ENCODE data around the gene ZBED4. TPM values are rescaled to one million over a fixed set of nuclear protein-coding genes. Genes with fewer than 3 reads are reported as not detected.

ZBED4 gene
- total RNA-seq, 2 donors from 2014 or later: 10.4 to 11.2 TPM

GRCh38 chr22:49913446-49913845, 59.8 kb downstream of the ZBED4 start:
- 95% methylated on average over 14 of the region's 14 CpGs for WGBS

GRCh38 chr22:49914256-49914655, 60.6 kb downstream of the ZBED4 start:
- WGBS: 89% methylated on average over 9 of the region's 12 CpGs
- TF ChIP-seq CTCF (IDR thresholded peaks at IDR 0.05): no peak
- no peak for TF ChIP-seq POLR2AphosphoS5 (IDR thresholded peaks at IDR 0.05)
- TF ChIP-seq POLR2A (IDR thresholded peaks at IDR 0.05): no peak
- Histone ChIP-seq H3K27me3 (replicated peaks; ENCODE audit: insufficient read depth) (no peaks in the 10 kb centered on the region), H3K4me1 (replicated peaks) (peaks cover 2% of the 10 kb centered on the region), H3K36me3 (no peaks in the 10 kb centered on the region), H3K4me3 (no peak overlapping the region), H3K9me3 (no peaks in the 10 kb centered on the region), H3K27ac (no peak overlapping the region)
- intact Hi-C loops (cut with DNase I): no loop called here
- DNase-seq (ENCODE audit: low spot score): no peak

More at GRCh38 chr22:49913446-49913845, 59.8 kb downstream of the ZBED4 start:
- Histone ChIP-seq H3K27ac (no peak overlapping the region), H3K27me3 (replicated peaks; ENCODE audit: insufficient read depth) (no peaks in the 10 kb centered on the region), H3K9me3 (no peaks in the 10 kb centered on the region), H3K36me3 (no peaks in the 10 kb centered on the region), H3K4me1 (replicated peaks) (no peaks in the 10 kb centered on the region), H3K4me3 (no peak overlapping the region)
- TF ChIP-seq POLR2AphosphoS5 (IDR thresholded peaks at IDR 0.05) (no peak), POLR2A (IDR thresholded peaks at IDR 0.05) (no peak), CTCF (IDR thresholded peaks at IDR 0.05) (no peak)
- DNase-seq (ENCODE audit: low spot score): no peak
- intact Hi-C loops (cut with DNase I): no loop called here

DNA sequence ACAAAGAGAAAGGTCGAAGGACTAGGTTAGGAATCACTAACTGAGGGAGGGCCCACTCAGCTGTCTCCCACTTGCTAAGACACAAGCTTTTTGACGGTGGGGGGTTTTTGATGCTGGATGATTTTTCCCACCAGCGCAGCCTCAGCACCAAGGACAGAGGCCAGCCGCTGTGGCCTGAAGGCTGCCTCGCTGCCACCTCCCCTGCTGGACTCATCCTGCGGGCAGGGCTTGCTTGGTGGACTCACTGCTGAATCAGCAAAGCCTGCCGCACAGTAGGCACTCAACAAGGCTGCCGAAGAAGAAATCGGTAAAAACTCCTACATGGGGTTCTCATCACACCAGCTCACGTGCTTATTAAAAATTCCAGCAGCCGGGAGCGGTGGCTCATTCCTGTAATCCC, 62.0 kb downstream of the ZBED4 start:
- no peak for DNase-seq (ENCODE audit: low spot score)
- no peak for TF ChIP-seq POLR2AphosphoS5 (IDR thresholded peaks at IDR 0.05)
- H3K4me3 ChIP-seq: no peak overlapping the region
- no peaks in the 10 kb centered on the region for H3K9me3 ChIP-seq
- WGBS: 84% methylated on average over 12 of the region's 12 CpGs
- H3K4me1 ChIP-seq (replicated peaks): peaks cover 6% of the 10 kb centered on the region
- H3K27me3 ChIP-seq (replicated peaks; ENCODE audit: insufficient read depth): no peaks in the 10 kb centered on the region
- H3K27ac ChIP-seq: no peak overlapping the region
- H3K36me3 ChIP-seq: no peaks in the 10 kb centered on the region
- intact Hi-C loops (cut with DNase I): loop anchor here (5.0 kb wide), 1 partner anchor 63 kb away; the partner anchor contains the start of gene ZBED4

DNA sequence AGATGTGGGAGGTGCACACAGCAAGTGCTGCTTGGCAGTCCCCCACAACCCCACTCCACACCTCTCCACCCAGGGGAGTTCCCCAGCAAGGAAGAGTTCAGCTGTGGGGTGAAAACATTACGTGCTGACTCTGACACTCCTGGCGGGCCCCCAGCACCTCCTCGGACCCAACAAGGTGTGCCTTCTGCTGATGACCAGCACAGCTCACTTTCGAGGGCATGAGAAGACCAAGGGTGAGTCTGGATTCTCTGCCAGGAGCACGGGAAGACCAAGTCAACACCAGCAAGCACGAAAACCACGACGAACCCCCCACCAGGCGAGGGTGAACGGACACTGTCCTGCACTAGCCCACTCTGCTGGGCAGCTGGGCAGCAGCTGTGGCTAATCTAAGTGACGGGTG, 63.2 kb downstream of the ZBED4 start:
- WGBS: 93% methylated on average over 11 of the region's 11 CpGs

More for the DNA sequence above, 63.2 kb downstream of the ZBED4 start:
- TF ChIP-seq CTCF (IDR thresholded peaks at IDR 0.05): no peak
- no peak for TF ChIP-seq POLR2AphosphoS5 (IDR thresholded peaks at IDR 0.05)
- no peak for TF ChIP-seq POLR2A (IDR thresholded peaks at IDR 0.05)
- intact Hi-C loops (cut with DNase I): loop anchor here (5.0 kb wide), 1 partner anchor 65 kb away; the partner anchor contains the start of gene ZBED4
- Histone ChIP-seq H3K9me3 (no peaks in the 10 kb centered on the region), H3K36me3 (no peaks in the 10 kb centered on the region), H3K4me1 (replicated peaks) (peaks cover 6% of the 10 kb centered on the region), H3K27me3 (replicated peaks; ENCODE audit: insufficient read depth) (no peaks in the 10 kb centered on the region), H3K27ac (no peak overlapping the region), H3K4me3 (no peak overlapping the region)
- DNase-seq (ENCODE audit: low spot score): no peak
